Measurements from ENCODE around the gene NPHS2.

The NPHS2 gene

DNA sequence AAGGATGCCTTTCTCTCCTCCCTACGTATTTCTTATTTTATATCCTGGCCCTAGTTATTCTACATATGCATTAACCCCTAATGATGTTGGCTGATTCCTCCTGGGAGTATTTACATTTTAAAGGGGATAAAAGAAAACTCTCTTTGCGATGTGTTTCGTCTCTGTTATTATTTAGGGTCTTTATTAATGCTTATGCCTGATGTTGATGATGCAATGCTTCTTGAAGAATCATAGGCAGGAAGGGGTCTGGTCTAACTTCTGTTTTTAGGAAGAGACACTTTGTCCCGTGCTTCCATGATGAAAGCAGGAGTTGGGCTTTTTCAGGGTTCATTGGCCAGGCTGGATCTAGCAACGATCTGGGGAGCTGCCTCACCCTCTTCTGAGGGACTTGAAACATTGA, 761 bp upstream of the NPHS2 start:
- no peak for DNase-seq (ENCODE audit: low spot score)
- TF ChIP-seq, protein P1, sequence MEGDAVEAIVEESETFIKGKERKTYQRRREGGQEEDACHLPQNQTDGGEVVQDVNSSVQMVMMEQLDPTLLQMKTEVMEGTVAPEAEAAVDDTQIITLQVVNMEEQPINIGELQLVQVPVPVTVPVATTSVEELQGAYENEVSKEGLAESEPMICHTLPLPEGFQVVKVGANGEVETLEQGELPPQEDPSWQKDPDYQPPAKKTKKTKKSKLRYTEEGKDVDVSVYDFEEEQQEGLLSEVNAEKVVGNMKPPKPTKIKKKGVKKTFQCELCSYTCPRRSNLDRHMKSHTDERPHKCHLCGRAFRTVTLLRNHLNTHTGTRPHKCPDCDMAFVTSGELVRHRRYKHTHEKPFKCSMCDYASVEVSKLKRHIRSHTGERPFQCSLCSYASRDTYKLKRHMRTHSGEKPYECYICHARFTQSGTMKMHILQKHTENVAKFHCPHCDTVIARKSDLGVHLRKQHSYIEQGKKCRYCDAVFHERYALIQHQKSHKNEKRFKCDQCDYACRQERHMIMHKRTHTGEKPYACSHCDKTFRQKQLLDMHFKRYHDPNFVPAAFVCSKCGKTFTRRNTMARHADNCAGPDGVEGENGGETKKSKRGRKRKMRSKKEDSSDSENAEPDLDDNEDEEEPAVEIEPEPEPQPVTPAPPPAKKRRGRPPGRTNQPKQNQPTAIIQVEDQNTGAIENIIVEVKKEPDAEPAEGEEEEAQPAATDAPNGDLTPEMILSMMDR (IDR thresholded peaks at IDR 0.05): no peak
- Histone ChIP-seq H3K27ac (no peak overlapping the region), H3K4me3 (no peak overlapping the region)

DNA sequence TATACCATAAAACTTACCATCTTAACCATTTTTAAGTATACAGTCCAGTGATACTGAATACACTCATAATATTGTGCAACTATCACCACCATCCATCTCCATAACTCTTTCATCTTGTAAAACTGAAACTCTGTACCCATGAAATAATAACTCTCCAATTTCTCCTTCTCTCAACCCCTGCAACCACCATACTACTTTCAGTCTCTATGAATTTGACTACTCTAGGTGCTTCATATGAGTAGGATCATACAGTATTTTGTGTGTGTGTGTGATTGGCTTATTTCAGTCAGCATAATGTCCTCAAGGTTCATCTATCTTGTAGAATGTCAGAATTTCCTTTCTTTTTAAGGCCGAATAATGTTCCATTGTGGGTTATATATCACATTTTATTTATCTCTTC, 17.7 kb downstream of the NPHS2 start:
- Histone ChIP-seq H3K27ac (no peak overlapping the region), H3K4me3 (no peak overlapping the region)
- TF ChIP-seq, protein P1 (IDR thresholded peaks at IDR 0.05): no peak
- no peak for DNase-seq (ENCODE audit: low spot score)

DNA sequence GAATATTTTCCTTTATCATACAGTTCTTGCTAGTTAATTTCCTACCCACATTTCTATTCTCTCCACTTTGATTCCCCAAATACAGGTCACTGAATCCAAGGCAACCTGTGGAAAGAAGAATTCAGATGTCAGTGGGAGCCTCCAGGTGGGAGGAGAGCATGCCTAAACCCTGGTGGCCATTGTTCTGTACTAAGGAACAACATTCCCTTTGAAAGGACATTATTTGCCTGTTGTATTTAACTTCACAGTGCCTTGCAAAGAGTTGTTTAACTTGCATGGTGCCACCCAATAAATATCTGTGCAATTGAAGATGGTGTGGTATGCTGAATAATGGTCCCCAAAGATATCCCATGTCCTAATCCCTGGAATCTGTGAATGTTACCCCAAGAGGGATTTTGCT, 21.3 kb downstream of the NPHS2 start:
- no peak for DNase-seq (ENCODE audit: low spot score)
- H3K27ac ChIP-seq: no peak overlapping the region
- H3K4me3 ChIP-seq: no peak overlapping the region
- TF ChIP-seq, protein P1 (IDR thresholded peaks at IDR 0.05): no peak

DNA sequence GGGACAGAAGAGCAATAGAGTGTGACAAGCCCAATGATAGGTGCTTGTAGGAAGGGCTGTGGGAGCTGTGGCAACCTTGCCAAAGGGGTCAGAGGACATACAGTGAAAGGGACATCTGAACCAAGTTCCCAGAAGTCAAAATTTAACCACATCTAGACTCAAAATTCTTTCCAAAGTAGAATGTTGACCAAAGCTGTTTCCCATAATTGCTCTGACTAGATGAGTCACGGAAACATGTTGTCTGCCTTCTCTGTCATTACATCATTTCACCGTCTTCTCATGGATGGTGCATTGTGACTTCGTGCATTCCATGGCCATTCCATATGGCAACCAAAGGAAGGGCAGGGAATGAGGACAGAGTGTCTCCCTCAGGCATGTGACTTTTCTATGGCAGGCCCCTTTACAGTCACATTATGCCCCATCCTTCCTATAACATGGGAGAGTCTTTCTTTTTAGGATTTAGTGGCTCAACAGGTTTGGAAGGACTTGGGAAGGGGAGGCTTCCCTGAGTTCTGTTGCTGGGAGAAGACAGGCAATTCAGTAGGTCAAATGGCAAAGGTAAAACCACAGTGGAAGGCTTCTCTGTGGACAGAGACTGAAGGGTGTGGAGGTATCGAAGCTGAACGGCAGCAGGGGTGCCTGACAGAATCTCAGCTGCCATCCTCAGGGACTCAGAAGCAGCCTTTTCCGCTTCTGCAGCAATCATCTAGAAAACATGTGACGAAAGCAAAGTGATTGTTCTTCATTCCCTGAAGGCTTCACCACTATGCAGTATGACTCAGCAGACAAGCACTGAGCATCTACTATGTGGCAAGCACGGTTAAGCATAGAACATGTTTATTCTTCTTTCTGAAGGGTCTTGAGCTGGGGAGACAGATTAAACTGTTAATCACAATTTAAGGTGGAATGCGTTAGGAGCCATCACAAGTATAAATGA, 24.7 kb downstream of the NPHS2 start:
- Histone ChIP-seq H3K4me3 (no peak overlapping the region), H3K27ac (no peak overlapping the region)
- TF ChIP-seq, protein P1 (IDR thresholded peaks at IDR 0.05): no peak
- DNase-seq (ENCODE audit: low spot score): no peak

DNA sequence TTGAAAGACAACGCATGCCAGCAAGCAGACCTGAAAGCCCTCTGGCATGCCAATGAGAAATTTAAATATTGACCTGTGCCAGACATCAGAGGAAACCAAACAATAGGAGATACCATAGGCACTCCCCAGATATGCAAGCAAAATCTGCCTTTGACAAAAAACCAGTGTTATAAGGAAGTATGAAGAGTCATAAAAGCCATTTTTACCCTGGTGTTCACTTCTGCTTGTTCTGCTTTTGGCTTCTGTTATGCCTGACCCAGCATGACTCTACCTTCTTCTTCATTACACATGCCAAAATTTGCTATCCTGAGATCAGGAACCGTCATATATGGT, 26.4 kb downstream of the NPHS2 start:
- Histone ChIP-seq H3K27ac (no peak overlapping the region), H3K4me3 (no peak overlapping the region)
- TF ChIP-seq, protein P1 (IDR thresholded peaks at IDR 0.05): no peak
- no peak for DNase-seq (ENCODE audit: low spot score)

DNA sequence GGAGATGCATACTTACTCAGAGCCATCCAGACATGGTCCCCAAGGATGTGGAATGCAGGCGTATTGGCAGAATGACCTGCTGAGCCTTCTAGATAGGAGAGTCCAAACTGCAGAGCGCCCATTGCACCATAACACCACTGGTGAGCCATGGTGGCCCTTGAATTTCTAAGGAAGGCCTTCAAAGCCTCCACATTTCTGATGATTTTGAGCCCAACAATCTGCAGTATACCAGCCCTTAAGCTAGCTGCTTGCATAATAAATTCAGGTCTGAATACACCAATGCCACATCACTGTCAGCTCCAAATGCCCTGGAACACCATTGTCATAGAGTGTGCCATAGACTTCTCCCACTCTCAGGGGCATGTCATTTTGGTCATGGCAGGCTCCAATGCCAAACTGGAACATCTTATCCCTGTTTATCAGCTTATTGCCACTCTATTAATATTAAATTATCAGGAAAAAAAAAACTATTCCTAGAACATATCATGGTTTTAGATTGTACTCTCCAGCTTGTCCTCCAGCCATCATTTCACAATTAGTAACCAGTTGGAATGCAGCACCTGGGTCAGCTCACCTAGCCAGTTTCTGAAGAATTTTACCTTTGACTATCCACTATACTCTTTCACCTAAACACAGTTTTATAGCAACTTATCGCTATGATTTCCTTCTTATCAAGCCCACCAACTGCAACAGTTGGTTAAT, 26.9 kb downstream of the NPHS2 start:
- Histone ChIP-seq H3K27ac (no peak overlapping the region), H3K4me3 (no peak overlapping the region)
- DNase-seq (ENCODE audit: low spot score): no peak
- TF ChIP-seq, protein P1 (IDR thresholded peaks at IDR 0.05): no peak
